GM19467 (cell line): ENCODE data around the gene SCARB1.

Experiments used
- ATAC-seq: cut with Tn5 transposase; IDR thresholded peaks from one replicate; pipeline ENCODE4 v1.9.1; 2021; ENCODE audit warnings: mild to moderate bottlenecking, moderate library complexity; ENCODE audit not compliant: unreplicated experiment

The SCARB1 gene

DNA sequence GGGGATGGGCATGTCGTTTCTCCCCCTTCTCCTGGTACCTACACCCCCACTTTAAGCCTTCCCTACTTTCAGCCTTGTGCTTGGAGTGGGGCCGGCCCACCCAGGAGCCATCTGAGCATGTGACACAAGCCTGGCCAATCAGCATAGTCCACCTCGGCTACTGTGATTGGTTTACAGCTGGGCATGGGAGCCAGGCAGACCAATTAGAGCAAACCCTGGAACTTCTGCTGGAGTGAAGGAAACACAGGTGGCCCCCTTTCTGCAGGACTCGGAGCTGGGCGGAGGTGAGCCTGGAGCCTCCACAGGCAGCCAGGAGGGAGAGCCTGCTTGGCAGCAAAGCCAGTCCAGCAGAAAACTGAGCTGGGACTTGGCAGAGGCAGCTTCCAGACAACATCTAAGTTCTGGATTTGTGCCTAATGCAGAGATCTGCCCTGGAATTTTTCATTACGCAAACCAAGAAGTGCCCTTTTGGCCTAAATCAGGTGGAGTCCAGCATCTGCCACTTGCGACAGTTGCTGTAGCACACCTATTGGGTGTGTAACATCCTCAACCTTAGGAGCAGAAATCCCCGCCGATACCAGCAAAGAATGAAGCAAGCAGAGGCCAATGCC is 59.5 kb downstream of the SCARB1 start:
- no peak for ATAC-seq

DNA sequence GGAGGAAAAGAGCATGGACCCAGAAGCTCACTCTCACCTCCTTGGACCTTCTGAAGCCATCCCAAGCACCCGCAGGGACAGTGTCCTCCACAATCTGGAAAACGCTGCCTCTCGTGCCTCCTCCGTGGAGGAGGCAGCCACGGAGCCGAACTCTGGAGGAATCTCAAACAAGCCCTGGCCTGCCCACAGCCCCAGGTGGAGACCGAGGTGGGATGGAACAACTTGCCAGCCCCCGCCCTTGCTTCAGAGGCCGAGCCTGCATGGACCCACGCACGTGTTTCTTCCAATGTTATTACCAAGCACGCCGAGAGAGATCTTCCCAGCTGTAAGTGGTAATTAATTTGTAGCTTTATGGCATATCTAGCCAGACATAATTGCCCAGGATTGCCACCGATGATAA is 61.3 kb downstream of the SCARB1 start:
- ATAC-seq: no peak

DNA sequence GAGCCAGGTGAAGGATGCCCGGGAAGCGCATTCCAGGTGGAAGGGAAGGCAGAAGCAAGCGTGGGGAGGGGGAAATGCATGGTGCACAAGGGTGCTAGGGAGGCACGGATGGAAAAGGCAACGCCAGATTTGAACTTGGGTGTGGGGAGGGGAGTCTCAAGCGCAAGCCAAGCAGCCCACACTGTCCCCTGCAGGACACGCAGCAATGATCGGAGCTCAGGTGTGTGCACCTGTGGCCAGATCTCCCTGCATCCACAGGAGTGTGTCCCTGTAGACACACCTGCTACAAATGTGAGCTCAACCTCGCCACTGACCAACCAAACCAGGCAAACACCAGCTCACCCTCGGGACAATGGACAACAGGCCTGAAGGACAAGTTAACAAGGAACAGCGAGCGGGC is 63.2 kb downstream of the SCARB1 start:
- ATAC-seq: no peak

DNA sequence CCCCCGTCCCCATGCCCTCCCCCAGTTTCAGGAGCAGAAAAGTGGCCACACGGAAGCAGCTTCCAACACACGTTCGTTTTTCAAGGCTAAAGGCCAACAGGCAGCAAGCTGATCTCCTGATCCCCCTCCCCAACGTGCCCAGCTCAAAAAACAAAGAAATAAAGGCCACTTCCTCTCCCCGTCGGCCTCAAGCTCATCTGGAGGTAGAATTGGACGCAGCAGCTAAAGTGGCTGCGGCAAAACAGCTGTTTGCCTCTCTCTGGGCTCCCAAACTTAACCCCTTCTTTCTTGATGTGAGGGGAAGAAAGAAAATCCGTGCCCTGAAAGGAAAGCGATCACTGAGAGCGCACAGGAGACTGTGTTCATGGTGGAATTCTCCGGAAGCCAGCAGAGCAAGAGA is 66.3 kb downstream of the SCARB1 start:
- ATAC-seq: no peak

DNA sequence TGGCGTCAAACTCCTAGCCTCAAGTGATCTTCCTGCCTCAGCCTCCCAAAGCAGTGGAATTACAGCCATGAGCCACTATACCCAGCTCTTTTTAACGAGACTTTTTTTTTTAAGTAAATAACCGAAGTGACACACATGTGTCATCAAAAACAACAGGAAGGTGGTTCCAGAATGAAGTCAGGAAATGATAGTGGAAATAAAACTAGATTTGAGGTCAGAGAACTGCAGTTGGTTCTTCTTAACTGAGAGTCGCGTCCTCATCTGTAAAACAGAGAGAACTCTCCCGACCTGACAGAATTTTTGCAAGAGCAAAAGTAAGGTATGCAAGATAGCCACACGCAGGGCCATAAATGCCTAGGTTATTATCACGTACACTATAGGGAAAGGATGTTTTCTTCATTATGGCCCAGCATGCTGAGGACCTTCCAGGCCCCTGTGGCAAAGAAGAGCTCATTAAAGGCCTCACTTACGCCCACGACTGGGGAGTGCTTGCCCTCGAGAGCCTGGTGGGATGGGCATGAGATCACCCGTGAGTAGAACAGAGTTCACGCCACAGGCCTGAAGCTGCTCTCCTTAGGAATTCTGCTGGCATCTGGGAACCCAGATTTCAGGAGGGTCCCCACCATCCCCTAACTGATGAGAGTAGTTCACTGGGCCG is 67.2 kb downstream of the SCARB1 start:
- ATAC-seq: no peak

DNA sequence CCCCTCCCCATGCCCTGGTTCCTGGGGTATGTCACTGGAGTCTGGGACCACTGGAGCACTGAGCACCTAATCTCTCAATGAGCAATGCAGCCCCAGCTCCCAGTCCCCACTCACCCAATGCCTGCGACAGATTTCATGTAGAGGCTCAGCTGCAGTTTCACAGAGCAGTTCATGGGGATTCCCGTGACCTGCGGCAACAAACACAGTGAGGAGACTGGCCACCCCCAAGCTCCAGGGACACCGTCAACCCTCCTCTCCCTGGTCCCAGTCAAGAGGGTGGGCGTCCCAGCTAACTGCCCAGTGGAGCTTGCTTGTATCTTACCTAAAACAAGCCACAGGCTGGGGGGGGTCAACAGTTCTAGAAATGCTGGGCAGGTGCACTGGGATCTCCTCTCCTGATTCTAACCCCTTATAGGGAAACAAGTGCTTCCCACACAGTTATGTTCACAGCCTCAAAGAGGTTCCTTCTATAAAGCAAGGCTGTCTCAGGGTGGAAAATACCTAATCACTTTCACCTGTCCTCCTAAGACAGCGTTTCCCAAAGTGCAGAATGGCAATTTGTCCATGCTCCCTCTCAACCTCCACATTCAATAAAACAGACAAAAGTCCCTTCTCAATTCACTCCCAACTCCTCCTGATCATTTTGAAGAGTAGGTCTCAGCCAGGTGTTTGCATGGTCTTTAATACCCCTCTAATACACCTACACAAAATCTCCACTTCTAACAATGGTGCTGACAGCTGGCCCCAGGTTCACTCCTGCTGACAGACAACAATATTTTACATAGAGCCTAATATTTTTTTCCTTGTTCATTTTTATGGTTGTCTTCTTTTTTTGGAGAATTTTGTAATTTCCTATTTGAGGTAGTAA is 68.3 kb downstream of the SCARB1 start:
- no peak for ATAC-seq

DNA sequence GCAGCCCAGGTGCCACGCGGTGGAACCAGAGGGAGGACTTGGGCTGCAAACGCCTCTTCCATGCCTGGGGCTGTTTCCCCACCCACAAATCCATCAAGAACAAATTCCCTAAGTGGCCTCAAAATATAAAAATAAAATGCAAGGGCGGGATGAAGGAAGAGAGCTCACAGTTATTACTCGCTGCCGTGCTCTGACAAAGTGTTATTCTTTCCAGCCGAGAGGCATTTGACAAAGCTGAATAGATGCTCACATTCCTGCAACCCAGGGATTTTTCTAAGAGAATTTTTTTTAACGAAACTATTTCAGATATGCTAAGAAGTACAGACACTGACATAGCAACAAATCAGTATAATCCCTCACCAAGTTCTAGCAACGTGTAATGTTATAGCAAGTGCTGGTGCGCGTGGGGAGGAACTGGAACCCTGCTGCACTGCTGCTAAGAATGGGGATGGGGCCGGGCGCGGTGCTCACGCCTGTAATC is 70.7 kb downstream of the SCARB1 start:
- ATAC-seq: no peak

DNA sequence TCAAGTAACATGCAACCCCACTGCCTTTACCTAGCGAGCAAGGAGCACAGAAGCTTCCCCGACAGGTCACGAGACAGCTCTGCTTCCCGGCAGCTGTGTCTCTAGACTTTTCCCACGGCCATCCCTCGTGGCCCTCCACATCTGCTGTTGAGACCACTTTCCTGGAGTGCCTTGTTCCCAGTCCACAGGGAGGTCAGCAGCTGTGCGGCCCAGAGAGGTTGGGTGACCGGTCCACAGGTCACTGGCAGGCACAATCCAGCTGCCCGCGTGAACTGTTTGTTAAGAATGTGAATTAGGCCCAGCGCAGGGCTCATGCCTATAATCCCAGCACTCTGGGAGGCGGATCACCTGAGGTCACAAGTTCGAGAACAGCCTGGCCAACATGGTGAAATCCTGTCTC is 71.5 kb downstream of the SCARB1 start:
- ATAC-seq: no peak

DNA sequence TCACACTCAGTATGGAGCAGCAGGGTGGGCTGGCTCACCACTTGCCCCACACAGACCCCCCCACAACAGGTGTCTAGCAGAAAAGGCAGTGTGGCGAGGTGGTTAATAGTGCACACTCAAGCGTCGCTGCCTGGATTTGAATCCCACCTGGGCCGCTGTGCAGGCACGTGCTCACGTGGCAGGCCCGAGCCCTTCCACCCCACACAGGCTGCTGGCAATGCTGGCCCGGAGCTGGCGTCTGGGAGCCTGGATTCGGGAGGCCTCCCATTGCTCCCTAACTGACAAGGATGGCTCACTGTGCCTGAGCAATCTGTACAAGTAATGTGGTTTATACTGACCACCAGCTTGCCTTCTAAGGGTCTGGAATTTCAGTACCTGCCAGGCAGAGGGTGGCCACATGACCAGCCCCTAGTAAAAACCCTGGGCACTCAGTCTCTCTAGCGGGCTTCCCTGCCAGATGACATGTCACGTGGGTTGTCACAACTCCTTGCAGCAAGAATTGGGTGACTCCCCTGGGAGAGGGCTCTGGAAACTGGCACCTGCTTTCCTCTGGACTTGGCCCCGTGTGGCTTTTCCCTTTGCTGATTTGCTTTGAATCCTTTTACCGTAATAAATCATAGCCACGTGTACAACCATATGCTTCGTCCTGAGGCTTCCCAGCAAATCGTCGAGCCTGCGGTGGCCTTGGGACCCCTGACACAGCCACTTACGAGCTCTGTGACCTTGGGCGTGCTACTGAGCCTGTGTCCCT is 72.8 kb downstream of the SCARB1 start:
- no peak for ATAC-seq

DNA sequence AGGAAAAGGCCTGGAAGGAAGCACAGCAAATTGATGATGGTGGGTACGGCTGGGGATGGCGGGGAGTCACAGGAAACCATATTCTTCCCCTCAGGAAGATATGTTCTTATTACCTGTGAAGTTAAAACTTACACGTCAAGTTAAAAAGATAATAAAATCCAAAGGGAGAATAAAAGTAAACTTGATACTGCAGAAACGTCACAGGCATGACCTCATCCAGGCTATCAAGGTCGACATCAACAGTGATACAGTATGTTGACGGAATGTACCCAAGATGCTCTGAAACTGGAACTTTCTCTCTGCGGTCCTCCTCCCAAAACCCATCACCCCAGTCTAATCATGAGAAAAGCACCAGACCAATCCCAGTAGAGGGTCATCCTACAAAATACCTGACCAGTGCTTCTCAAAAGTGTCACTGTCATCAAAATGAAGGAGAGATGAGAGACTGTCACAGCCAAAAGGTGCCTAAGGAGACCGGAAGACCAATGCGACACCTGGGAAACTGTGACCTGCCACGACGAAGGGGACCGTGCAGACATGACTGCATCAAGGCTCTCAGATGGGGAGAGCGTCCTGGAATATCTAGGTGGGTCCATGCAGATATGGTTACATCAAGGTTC is 74.6 kb downstream of the SCARB1 start:
- ATAC-seq: no peak

DNA sequence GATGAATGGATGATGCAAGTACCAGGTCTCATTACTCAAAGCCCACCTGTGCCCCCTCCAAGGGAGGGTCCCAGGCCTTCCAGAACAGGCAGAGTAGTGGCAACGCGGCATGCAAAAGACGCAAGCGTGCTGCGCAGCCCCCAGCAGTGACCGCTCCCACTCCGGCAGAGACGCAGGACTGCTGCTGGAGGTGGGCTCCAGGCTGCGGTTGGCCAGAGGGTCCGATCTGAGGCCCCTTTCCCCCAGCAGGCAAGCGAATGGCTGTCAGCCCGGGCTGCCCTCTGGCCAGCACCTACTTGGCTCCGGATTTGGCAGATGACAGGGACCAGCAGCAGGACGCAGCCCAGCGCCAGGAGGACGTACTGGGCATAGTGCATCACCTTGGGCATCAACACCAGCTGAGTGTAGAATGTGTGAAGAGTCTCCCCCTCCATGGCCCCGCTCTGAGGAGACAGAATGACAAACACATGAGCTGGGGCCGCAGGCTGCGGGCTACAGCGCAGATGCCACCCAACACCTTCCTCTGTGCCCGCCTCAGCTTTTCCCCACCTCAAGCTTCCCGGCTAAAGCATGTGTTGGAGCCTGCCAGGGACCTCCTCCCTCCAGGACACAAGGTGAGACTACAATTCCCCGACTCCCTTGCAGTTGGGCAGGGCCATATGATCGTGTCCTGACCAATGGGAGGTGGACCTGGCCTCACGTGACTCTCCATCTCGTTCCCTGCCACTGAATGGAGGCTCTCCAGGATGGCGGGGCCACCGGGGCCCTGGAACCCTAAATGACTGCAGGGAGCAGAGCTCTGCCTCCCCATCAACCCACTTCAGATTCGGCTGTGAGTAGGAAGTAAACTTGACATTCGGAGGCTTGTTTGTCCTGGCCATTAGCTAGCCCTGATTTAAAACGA is 77.4 kb downstream of the SCARB1 start:
- no peak for ATAC-seq

DNA sequence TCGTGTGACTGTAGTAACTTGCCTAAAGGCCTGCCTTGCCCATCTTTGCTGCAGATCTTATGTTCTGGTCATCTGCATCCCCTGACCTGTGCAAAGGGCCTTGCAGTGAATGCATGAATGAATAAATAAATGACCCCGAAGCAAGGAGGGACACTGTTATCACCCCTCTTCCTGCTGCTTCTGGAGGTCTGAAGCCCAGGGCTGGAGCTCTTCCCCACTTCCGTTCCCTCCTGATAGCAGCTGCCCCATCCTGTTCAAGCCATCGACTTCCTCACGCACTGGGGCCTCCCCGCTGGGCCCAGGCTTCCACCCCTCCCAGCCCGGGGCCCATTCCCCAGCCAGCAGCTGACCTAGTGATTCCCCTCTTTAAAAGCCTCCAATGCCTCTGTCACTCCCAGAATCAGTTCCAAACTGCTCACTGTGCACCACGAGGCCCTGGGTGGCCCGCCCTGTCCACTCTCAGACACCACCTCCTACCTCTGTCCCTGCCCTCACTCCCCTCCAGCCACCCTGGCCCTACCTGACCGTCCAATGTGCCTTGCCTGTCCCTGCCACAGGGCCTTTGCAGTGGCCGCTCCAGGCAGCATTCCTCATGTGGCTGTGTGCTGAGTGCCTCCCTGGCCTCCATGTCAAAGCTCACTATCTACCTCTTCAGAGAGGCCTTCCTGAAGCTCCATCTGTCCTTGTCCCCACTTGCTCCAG is 78.6 kb downstream of the SCARB1 start:
- ATAC-seq: no peak

DNA sequence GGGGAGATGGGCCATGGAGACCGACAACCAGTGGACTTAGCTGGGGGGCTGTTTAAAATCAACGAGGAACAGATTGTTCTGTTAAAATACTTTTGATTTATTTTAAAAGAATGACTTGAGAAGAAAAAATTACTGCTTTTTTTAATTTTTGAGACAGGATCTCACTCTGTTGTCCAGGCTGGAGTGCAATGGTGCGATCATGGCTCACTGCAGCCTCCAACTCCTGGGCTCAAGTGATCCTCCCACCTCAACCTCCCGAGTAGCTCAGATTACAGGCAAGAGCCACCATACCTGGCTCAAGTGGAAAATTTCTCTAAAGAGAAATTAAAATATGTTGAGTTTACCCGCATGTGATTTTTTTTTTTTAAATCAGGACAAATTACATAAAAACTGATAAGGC is 80.6 kb downstream of the SCARB1 start:
- no peak for ATAC-seq

DNA sequence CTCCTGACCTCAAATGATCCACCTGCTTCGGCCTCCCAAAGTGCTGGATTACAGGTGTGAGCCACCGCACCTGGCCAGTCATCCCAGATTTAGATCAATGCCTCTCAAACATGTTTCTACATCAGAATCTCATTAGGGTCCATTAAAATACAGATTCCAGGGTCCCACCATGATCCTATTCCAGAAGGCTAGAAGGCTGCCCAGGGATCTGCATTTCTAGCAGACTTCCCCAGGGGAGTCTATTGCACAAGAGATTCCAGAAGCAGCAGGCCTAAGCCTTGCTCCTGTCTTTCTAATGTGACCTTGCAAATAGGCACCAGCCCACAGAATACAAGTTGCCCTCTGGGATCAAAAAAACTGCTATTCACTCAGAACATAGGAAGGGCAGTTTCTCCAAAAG is 81.5 kb downstream of the SCARB1 start:
- no peak for ATAC-seq

DNA sequence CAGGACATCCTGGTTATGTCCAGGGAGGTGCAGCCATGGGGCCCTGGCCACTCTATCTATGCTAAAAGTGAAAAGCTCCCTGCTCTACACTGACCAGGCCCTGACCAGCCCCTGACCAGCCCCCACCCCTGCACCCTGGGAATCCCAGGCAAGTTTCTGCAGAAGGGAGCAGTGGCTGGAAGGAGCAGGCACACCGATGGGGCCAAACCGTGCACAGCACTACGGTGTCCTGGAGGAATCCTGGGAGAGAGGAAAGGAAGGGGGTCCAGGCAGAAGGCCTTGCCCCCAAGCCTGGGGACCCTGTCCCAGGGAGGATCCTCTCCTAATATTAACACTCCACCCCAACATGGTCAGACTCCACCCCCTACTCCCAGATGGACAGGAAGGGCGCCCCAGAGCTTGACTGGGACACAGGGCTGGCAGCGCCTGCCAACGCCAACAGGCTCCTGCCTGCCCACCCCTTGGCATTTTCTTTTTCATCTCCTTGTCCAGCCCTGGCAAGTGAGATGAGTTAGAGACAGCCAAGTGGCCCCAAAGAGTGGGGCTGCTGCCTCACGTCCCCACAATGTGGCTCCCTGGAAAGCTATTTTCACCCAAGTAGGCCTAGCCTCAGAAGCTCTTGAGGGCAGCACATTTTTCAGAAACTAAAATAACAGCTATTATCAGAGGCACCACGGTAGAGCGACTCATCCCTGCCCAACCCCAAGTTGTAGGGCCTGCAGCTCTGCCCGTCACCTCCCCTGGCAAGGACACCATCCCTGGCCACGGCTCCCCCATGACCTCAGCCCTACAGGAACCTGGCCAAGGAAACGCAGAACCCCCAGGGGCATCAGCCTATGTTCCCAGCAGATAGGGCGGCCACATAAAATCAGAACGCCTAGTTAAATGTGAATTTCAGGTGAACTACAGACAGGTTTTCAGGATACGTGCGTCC is 82.6 kb downstream of the SCARB1 start:
- ATAC-seq: no peak

DNA sequence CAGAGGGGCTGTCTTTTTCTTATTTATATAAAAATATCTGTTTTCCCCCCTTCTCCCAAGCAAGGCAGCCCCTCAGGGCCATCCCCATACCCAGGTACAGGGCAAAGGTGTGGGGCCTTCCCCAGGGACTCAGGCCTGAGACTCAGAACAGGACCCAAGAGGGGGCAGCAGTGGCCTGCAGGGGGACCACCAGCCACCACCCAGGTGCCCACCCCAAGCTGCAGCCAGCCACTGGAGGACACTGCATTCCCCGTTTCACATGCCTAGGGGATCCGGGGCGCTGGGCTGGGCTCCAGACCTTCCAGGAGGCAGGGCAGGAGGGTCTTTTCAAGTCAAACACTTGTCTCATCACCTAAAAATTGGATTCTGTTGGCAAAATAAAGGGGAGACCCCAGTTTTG is 83.3 kb downstream of the SCARB1 start:
- ATAC-seq: no peak

DNA sequence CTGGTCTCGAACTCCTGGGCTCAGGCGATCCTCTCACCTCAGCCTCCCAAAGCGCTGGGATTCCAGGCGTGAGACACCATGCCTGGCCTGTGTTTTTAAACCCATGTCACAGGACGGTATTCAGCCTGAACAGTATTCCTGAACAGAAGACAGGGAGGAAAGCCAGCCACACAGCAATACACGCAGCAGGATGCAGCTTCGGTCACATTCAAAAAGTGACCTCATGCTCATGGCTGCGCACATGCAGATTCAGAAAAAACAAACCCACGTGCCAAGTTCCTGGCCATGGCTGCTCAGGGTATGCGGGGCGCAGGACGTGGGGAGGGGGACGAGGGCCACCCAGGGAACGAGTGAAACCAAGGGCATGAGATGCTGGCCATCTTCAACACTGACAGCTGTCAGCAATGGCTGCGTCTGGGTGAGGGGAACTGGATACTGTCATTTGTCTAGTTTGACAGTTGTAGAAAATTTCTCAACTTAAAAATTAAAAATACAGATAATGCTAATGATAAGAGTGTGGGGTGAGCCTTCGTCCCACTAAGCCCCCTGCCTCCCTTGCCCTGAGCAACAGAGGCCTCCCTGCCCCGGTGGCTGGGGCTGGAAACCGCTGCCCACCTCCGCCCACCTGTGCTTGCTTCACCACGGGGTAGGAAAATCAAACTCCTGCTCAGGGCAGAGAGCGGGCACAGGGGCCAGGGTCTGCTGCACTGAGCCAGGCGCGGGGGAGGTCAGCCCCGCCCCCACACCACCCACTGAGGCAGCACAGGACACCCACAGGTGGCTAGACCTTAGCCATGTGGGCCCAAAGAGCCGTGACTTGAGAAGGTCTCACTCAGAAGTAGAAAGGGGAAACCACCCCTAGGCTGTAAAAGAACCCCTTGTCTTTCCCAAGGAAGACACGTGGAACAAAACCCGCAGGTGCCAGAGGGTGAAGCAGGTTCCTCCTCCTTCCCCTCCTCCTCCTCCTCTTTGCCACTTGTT is 84.2 kb downstream of the SCARB1 start:
- ATAC-seq: no peak
